Colonic mucosa (tissue), 4 donors: ENCODE data around the gene SLC26A8. TPM values are rescaled to one million over a fixed set of nuclear protein-coding genes. Genes with fewer than 3 reads are reported as not detected.
A peak's percentile ranks its signal among the peaks of the same experiment; 100 is the strongest.

Experiments used
- DNase-seq: peaks from one replicate; pipeline ENCODE4 v3.0.0-alpha.2; 2020
- H3K27ac ChIP-seq: fragments of 200-600 bp; one replicate; pipeline ENCODE4 v1.8.0; 2021
- H3K27me3 ChIP-seq: fragments of 200-600 bp; one replicate; pipeline ENCODE4 v1.8.0; 2021
- H3K36me3 ChIP-seq: fragments of 200-600 bp; one replicate; pipeline ENCODE4 v1.8.0; 2021
- H3K4me1 ChIP-seq: fragments of 200-600 bp; one replicate; pipeline ENCODE4 v1.8.0; 2021; ENCODE audit warnings: mild to moderate bottlenecking
- H3K4me3 ChIP-seq: fragments of 200-600 bp; one replicate; pipeline ENCODE4 v1.8.0; 2021
- H3K9ac ChIP-seq, 2 donors: one replicate each; pipeline ENCODE4 v1.7.0; 2013; ENCODE audit warnings: control low read depth in 2 of 2, low read depth in 2 of 2, low read length in 2 of 2
- H3K9me3 ChIP-seq: fragments of 200-600 bp; one replicate; pipeline ENCODE4 v1.8.0; 2021
- intact Hi-C: fragments of 100-400 bp; cut with DNase I; formaldehyde crosslinking; loops from one replicate; pipeline ENCODE4 v1.14.1; 2022
- total RNA-seq, 2 donors: library from RNA; stranded (reverse); fragmentation: NEBNext Ultra II Directional in 1 of 2; extraction: Animal tissue kit (Norgen Biotek cat#: 25700) in 1 of 2; gene quantifications; one replicate each; pipeline ENCODE4 v1.2.1, GENCODE V29; 2021
- TF ChIP-seq, protein P1 (sequence below): fragments of 200-600 bp; IDR thresholded peaks from one replicate; pipeline ENCODE4 v1.8.0; 2022; ENCODE audit warnings: antibody characterized with exemption, mild to moderate bottlenecking
- donor health status: healthy.
- donor health status: DM: no; HTN: no; CAD: no.
- donor health status: DM: no; HTN: no; CAD: no.

SLC26A8 gene, protein sequence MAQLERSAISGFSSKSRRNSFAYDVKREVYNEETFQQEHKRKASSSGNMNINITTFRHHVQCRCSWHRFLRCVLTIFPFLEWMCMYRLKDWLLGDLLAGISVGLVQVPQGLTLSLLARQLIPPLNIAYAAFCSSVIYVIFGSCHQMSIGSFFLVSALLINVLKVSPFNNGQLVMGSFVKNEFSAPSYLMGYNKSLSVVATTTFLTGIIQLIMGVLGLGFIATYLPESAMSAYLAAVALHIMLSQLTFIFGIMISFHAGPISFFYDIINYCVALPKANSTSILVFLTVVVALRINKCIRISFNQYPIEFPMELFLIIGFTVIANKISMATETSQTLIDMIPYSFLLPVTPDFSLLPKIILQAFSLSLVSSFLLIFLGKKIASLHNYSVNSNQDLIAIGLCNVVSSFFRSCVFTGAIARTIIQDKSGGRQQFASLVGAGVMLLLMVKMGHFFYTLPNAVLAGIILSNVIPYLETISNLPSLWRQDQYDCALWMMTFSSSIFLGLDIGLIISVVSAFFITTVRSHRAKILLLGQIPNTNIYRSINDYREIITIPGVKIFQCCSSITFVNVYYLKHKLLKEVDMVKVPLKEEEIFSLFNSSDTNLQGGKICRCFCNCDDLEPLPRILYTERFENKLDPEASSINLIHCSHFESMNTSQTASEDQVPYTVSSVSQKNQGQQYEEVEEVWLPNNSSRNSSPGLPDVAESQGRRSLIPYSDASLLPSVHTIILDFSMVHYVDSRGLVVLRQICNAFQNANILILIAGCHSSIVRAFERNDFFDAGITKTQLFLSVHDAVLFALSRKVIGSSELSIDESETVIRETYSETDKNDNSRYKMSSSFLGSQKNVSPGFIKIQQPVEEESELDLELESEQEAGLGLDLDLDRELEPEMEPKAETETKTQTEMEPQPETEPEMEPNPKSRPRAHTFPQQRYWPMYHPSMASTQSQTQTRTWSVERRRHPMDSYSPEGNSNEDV
- under 1 TPM in 1 of 2 donors, not detected in 1; 0.27 TPM for total RNA-seq

DNA sequence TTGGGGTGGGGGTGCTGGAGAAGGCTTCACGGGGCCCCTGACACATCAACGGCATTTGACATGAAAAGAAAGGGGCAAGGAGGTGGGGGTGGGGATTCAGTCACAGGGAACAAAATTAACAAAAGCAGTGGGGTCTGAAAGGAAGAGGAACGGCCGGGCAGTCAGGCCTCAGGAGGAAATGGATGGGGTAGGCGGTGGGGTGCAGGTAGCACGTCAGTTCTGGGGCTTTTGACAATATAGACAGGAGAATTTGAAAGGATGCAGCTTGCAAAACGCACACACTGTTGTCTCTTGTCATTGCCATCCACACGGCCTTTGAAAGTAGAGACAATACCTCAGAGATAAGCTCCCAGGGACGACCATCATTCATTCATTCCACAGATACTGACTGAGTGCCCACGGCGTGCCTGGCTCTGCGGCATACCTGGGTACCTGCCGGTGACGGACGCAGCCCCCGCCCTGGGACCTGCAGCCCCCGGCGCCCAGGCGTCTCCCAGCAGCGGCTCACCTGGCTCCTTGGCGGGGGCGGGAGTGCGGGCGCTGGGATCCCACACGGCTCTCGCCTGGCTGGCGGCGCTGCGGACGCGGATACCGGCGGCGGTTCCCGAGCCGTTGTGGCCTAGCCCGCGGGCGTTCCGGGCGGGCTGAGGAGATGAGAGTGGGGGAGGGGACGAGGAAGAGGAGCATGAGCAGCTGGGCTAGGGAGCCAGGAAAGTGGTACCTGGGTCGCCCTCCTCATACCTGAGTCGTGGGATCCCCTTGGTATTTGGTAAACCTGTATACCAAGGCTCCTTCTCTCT lies at the start of gene SLC26A8:
Gene SLC26A8, minus strand, starts transcription at position 646 of the 800 bp plus-strand sequence. CDS start 4,934 bp downstream, outside the sequence.
- no peak for DNase-seq
- H3K27ac ChIP-seq: no peak within 1 kb of the TSS
- H3K4me3 ChIP-seq: peak within 1 kb of the TSS; percentile 12
- no peaks in the 10 kb centered on the region for H3K36me3 ChIP-seq
- intact Hi-C loops: loop anchor here (5.0 to 10.0 kb wide), 2 partner anchors 173 to 331 kb away; partner anchors contain the start of gene BRPF3
- no peaks in the 10 kb centered on the region for H3K27me3 ChIP-seq
- H3K9ac ChIP-seq: no peak within 1 kb of the TSS
- no peaks in the 10 kb centered on the region for H3K9me3 ChIP-seq
- TF ChIP-seq, protein P1, sequence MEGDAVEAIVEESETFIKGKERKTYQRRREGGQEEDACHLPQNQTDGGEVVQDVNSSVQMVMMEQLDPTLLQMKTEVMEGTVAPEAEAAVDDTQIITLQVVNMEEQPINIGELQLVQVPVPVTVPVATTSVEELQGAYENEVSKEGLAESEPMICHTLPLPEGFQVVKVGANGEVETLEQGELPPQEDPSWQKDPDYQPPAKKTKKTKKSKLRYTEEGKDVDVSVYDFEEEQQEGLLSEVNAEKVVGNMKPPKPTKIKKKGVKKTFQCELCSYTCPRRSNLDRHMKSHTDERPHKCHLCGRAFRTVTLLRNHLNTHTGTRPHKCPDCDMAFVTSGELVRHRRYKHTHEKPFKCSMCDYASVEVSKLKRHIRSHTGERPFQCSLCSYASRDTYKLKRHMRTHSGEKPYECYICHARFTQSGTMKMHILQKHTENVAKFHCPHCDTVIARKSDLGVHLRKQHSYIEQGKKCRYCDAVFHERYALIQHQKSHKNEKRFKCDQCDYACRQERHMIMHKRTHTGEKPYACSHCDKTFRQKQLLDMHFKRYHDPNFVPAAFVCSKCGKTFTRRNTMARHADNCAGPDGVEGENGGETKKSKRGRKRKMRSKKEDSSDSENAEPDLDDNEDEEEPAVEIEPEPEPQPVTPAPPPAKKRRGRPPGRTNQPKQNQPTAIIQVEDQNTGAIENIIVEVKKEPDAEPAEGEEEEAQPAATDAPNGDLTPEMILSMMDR: no peak
- no peaks in the 10 kb centered on the region for H3K4me1 ChIP-seq

DNA sequence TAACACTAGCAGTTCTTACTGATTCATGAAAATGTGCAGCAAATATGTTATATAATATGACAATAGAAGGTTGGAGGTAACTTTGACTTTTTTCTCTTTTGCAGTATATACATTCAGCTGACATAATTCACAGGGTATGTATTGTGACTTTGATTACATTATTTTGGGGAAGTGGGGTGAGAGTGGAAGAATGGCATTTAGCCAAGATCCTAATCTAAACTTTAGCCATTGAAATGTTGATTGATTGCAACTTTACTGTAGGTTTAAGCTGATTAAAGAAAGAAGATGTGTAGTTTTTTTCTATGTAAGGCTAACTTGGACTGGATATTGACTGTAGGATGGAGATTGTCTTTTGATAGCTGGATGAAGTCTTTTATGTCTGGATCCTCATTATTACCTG lies 49.1 kb upstream of the SLC26A8 start:
- intact Hi-C loops: no loop called here
- H3K9me3 ChIP-seq: no peaks in the 10 kb centered on the region
- TF ChIP-seq, protein P1: no peak
- no peak overlapping the region for H3K9ac ChIP-seq
- no peaks in the 10 kb centered on the region for H3K36me3 ChIP-seq
- no peaks in the 10 kb centered on the region for H3K27me3 ChIP-seq
- no peak for DNase-seq
- H3K27ac ChIP-seq: no peak overlapping the region
- H3K4me1 ChIP-seq: no peaks in the 10 kb centered on the region
- no peak overlapping the region for H3K4me3 ChIP-seq

DNA sequence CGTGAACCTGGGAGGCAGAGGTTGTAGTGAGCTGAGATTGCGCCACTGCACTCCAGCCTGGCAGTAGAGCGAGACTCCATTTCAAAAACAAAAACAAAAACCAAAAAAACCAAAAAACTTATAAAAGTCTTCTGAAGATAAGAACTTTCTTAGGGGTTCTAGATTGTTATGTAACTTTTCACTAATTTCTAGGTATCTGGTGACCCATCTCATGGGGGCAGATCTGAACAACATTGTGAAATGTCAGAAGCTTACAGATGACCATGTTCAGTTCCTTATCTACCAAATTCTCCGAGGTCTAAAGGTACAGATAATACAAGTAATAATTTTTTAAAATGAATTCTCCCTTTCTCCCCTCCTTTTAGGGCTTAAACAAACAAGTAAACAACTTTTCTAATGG lies 48.2 kb upstream of the SLC26A8 start:
- no peak overlapping the region for H3K9ac ChIP-seq
- no peaks in the 10 kb centered on the region for H3K27me3 ChIP-seq
- H3K4me1 ChIP-seq: no peaks in the 10 kb centered on the region
- H3K4me3 ChIP-seq: no peak overlapping the region
- TF ChIP-seq, protein P1: no peak
- no peaks in the 10 kb centered on the region for H3K36me3 ChIP-seq
- no peaks in the 10 kb centered on the region for H3K9me3 ChIP-seq
- intact Hi-C loops: no loop called here
- no peak for DNase-seq
- no peak overlapping the region for H3K27ac ChIP-seq

DNA sequence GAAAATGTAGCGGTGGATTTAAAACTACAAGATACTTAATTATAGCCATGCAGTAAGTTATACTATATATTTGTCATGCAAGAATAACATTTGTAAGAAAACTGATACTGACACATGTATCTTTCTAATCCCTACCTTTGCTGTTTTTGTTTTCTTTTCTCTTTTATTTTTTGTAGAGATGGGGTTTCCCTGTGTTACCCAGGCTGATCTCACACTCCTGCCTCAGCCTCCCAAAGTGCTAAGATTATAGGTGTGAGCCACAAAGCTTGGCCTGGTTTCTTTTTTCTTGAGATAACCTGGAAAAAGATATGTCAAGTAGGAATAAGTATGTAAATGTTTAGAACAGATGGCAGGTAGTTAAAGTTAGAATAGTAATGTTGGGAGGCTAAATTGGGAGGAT lies 47.3 kb upstream of the SLC26A8 start:
- H3K9me3 ChIP-seq: no peaks in the 10 kb centered on the region
- H3K9ac ChIP-seq: no peak overlapping the region
- no peak overlapping the region for H3K4me3 ChIP-seq
- intact Hi-C loops: no loop called here
- DNase-seq: no peak
- no peaks in the 10 kb centered on the region for H3K36me3 ChIP-seq
- no peaks in the 10 kb centered on the region for H3K4me1 ChIP-seq
- TF ChIP-seq, protein P1: no peak
- H3K27me3 ChIP-seq: no peaks in the 10 kb centered on the region
- H3K27ac ChIP-seq: no peak overlapping the region

DNA sequence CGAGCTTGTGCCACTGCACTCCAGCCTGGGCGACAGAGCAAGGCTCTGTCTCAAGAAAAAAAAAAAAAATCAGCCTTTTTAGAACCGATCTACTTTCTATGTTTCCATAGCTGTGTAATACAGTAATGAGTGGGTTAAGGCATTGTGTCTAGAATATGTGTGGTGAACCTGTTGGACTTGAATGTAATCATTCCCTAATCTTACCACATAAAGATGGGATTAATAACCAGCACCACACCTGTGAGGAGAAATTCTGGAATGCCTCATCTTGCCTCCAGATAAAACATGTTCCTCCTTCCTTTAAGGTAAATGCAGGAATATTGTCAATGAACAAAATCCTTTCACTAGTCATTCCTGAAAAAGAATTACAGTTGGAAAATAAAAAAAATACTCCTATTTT lies 46.8 kb upstream of the SLC26A8 start:
- H3K4me3 ChIP-seq: no peak overlapping the region
- no peaks in the 10 kb centered on the region for H3K27me3 ChIP-seq
- no peak overlapping the region for H3K9ac ChIP-seq
- no peaks in the 10 kb centered on the region for H3K9me3 ChIP-seq
- intact Hi-C loops: no loop called here
- TF ChIP-seq, protein P1: no peak
- no peaks in the 10 kb centered on the region for H3K36me3 ChIP-seq
- H3K27ac ChIP-seq: no peak overlapping the region
- DNase-seq: no peak
- H3K4me1 ChIP-seq: no peaks in the 10 kb centered on the region
